CD4-positive, alpha-beta T cell (primary cell): ENCODE results near the gene SIN3A. TPM values are rescaled to one million over a fixed set of nuclear protein-coding genes. Genes with fewer than 3 reads are reported as not detected.
"Not testable (repeated sequence)": the region's sequence is repeated elsewhere in the genome, so short reads cannot be mapped to it uniquely, and the experiment has no call there.

Experiments used
- ATAC-seq: fragments of 200-7000 bp; cut with Tn5 transposase; one replicate; pipeline ENCODE4 v1.10.0; 2022; ENCODE audit warnings: mild to moderate bottlenecking; ENCODE audit not compliant: poor library complexity
- CTCF ChIA-PET: fragments of 350-600 bp; sonication (Branson Sonifier 250); formaldehyde crosslinking; loops from one replicate; lab custom pipeline; 2021; ENCODE audit warnings: antibody characterized with exemption, inconsistent platforms; lab: Charles Lee
- POLR2A ChIA-PET: fragments of 350-600 bp; sonication (Branson Sonifier 250); formaldehyde crosslinking; loops from one replicate; lab custom pipeline; 2021; ENCODE audit warnings: antibody characterized with exemption, inconsistent platforms; lab: Charles Lee
- DNase-seq, 14 experiments: peaks; one replicate each; pipeline ENCODE4 v3.0.0-alpha.2; 2013 to 2020; ENCODE audit warnings: mixed read lengths in 2 of 14
- H3K27ac ChIP-seq, 2 donors: one replicate each; pipeline versions ENCODE4 v1.5.1 to v1.7.0; 2013; ENCODE audit warnings: low read length in 2 of 2, low read depth in 1 of 2, mild to moderate bottlenecking in 1 of 2
- H3K27me3 ChIP-seq, 2 experiments: 1 replicate in 1 of 2; 2 replicates in 1 of 2; pipeline versions ENCODE4 v1.6.1 to v1.7.0; 2013; ENCODE audit warnings: low read length in 2 of 2, control low read depth in 1 of 2, mild to moderate bottlenecking in 1 of 2, moderate library complexity in 1 of 2; ENCODE audit not compliant: insufficient read depth in 2 of 2, control insufficient read depth in 1 of 2
- H3K36me3 ChIP-seq: one replicate; pipeline ENCODE4 v1.6.1; 2013; ENCODE audit warnings: low read length, control low read depth; ENCODE audit not compliant: insufficient read depth
- H3K4me1 ChIP-seq: one replicate; pipeline ENCODE4 v1.6.1; 2013; ENCODE audit warnings: low read length, control low read depth; ENCODE audit not compliant: insufficient read depth
- H3K4me3 ChIP-seq: one replicate; pipeline ENCODE4 v1.5.1; 2013; ENCODE audit warnings: mild to moderate bottlenecking, low read length, moderate library complexity
- H3K9me3 ChIP-seq, 2 experiments: 1 replicate in 1 of 2; 2 replicates in 1 of 2; pipeline versions ENCODE4 v1.6.1 to v1.7.0; 2013; ENCODE audit warnings: low read length in 2 of 2, mild to moderate bottlenecking in 2 of 2, control low read depth in 1 of 2, moderate library complexity in 1 of 2; ENCODE audit not compliant: control insufficient read depth in 1 of 2, insufficient read depth in 1 of 2
- H3K27ac Mint-ChIP-seq: one replicate; pipeline ENCODE4 v1.8.0; 2020; ENCODE audit warnings: mixed read lengths
- H3K27me3 Mint-ChIP-seq: one replicate; pipeline ENCODE4 v1.8.0; 2021; ENCODE audit warnings: mixed read lengths
- H3K36me3 Mint-ChIP-seq: one replicate; pipeline ENCODE4 v1.8.0; 2021; ENCODE audit warnings: low read depth, mixed read lengths
- H3K4me1 Mint-ChIP-seq: one replicate; pipeline ENCODE4 v1.8.0; 2021; ENCODE audit warnings: low read depth, mixed read lengths
- H3K4me3 Mint-ChIP-seq: one replicate; pipeline ENCODE4 v1.8.0; 2020; ENCODE audit warnings: mild to moderate bottlenecking, mixed read lengths
- H3K9me3 Mint-ChIP-seq: one replicate; pipeline ENCODE4 v1.8.0; 2020; ENCODE audit warnings: mixed read lengths
- CTCF ChIP-seq: fragments of 200-600 bp; IDR thresholded peaks from one replicate; pipeline ENCODE4 v1.8.0; 2022; ENCODE audit warnings: antibody characterized with exemption, mild to moderate bottlenecking
- intact Hi-C, 2 experiments: fragments of 100-400 bp; cut with DNase I in 1 of 2; cut with micrococcal nuclease in 1 of 2; formaldehyde crosslinking; loops; one replicate each; pipeline versions ENCODE4 v1.15.1 to v1.9.0; 2023 to 2025; cut with DNase I, micrococcal nuclease
- total RNA-seq, 174 experiments: library from RNA in 2 of 174; stranded (reverse) in 2 of 174; gene quantifications; one replicate each; pipeline ENCODE4 v1.2.3 and lab custom pipeline; 2021 to 2026

The SIN3A gene
- total RNA-seq, 2 experiments from 2014 or later: 136 to 141 TPM

- no peak for ATAC-seq
- H3K27ac ChIP-seq: no peak overlapping the region
- H3K27ac Mint-ChIP-seq: peak overlapping the region; percentile 60
Observed at GRCh38 chr15:75335313-75335704, 116.2 kb downstream of the SIN3A start.

GRCh38 chr15:75333654-75334419 is 117.7 kb downstream of the SIN3A start:
- H3K36me3 ChIP-seq, intact Hi-C loops, H3K36me3 Mint-ChIP-seq, POLR2A ChIA-PET, CTCF ChIA-PET, H3K27ac ChIP-seq, H3K4me3 Mint-ChIP-seq, H3K4me3 ChIP-seq, H3K27me3 Mint-ChIP-seq, H3K9me3 ChIP-seq, H3K9me3 Mint-ChIP-seq, H3K27me3 ChIP-seq, H3K27ac Mint-ChIP-seq, ATAC-seq: not testable (repeated sequence)
- peak in 1 of 14 experiments; percentile 20 for DNase-seq
- peaks cover 15% of the 10 kb centered on the region for H3K4me1 ChIP-seq
- peaks cover 21% of the 10 kb centered on the region for H3K4me1 Mint-ChIP-seq

More at GRCh38 chr15:75335313-75335704, 116.2 kb downstream of the SIN3A start:
- ChIA-PET POLR2A (interaction anchor here (1.0 to 2.3 kb wide), 3 partner anchors 15 to 305 kb away, joined by 4 to 16 read pairs (median 4); partner anchors contain the start of genes IMP3 and MAN2C1), CTCF (interaction anchor here (1.7 kb wide), 1 partner anchor 32 kb away, joined by 6 read pairs; no protein-coding TSS in a partner anchor)
- TF ChIP-seq CTCF: no peak
- Mint-ChIP-seq H3K4me3 (peak overlapping the region; percentile 88), H3K4me1 (peaks cover 21% of the 10 kb centered on the region), H3K9me3 (no peaks in the 10 kb centered on the region), H3K27me3 (no peaks in the 10 kb centered on the region), H3K36me3 (no peaks in the 10 kb centered on the region)
- Histone ChIP-seq H3K4me1 (peaks cover 15% of the 10 kb centered on the region), H3K36me3 (peaks cover 9% of the 10 kb centered on the region), H3K27me3 (no peaks in the 10 kb centered on the region), H3K4me3 (peak overlapping the region; percentile 89), H3K9me3 (no peaks in the 10 kb centered on the region)
- DNase-seq: no peak
- intact Hi-C loops: no loop called here

- DNase-seq, H3K9me3 Mint-ChIP-seq, H3K4me3 Mint-ChIP-seq, H3K4me3 ChIP-seq, CTCF ChIA-PET, H3K27ac ChIP-seq, ATAC-seq, H3K36me3 ChIP-seq, H3K36me3 Mint-ChIP-seq, H3K27ac Mint-ChIP-seq, H3K27me3 Mint-ChIP-seq, H3K27me3 ChIP-seq, intact Hi-C loops, POLR2A ChIA-PET, H3K9me3 ChIP-seq: not testable (repeated sequence)
- H3K4me1 Mint-ChIP-seq: peaks cover 21% of the 10 kb centered on the region
- H3K4me1 ChIP-seq: peaks cover 15% of the 10 kb centered on the region
Observed at GRCh38 chr15:75332093-75332492, 119.4 kb downstream of the SIN3A start.

GRCh38 chr15:75329571-75329970 is 121.9 kb downstream of the SIN3A start:
- Histone ChIP-seq H3K36me3 (no peaks in the 10 kb centered on the region), H3K4me3 (no peak overlapping the region), H3K27me3 (no peaks in the 10 kb centered on the region), H3K4me1 (no peaks in the 10 kb centered on the region), H3K27ac (no peak overlapping the region), H3K9me3 (no peaks in the 10 kb centered on the region)
- H3K4me1 Mint-ChIP-seq: no peaks in the 10 kb centered on the region
- TF ChIP-seq CTCF: no peak
- no peaks in the 10 kb centered on the region for H3K9me3 Mint-ChIP-seq
- H3K36me3 Mint-ChIP-seq: no peaks in the 10 kb centered on the region
- no peak overlapping the region for H3K27ac Mint-ChIP-seq
- H3K4me3 Mint-ChIP-seq: no peak overlapping the region
- ChIA-PET POLR2A (no interaction called here), CTCF (no interaction called here)
- intact Hi-C loops: no loop called here
- ATAC-seq (no peak), DNase-seq (no peak)
- no peaks in the 10 kb centered on the region for H3K27me3 Mint-ChIP-seq
